GM12875 (cell line): ENCODE results near the gene ATP10D.
"Not testable (repeated sequence)": the region's sequence is repeated elsewhere in the genome, so short reads cannot be mapped to it uniquely, and the experiment has no call there.

Source experiments
- H3K4me3 ChIP-seq: one replicate; pipeline ENCODE4 v1.5.1; 2011; ENCODE audit warnings: low read depth, low read length, control low read depth
- CTCF ChIP-seq: IDR thresholded peaks from 2 replicates; pipeline ENCODE4 v1.5.1; 2011; ENCODE audit warnings: low read depth, mild to moderate bottlenecking, control low read depth, inconsistent platforms, low read length, moderate library complexity, borderline replicate concordance; ENCODE audit not compliant: insufficient read depth

The ATP10D gene

GRCh38 chr4:47543331-47543730, 58.3 kb downstream of the ATP10D start:
- H3K4me3 ChIP-seq = no peak overlapping the region
- no peak for TF ChIP-seq CTCF

- H3K4me3 ChIP-seq = not testable (repeated sequence)
Measured at GRCh38 chr4:47550357-47550756, 65.3 kb downstream of the ATP10D start.

GRCh38 chr4:47550899-47551548, 65.9 kb downstream of the ATP10D start:
- no peak for TF ChIP-seq CTCF

GRCh38 chr4:47551682-47552081, 66.6 kb downstream of the ATP10D start:
- no peak for TF ChIP-seq CTCF
- H3K4me3 ChIP-seq = no peak overlapping the region

More at GRCh38 chr4:47550899-47551548, 65.9 kb downstream of the ATP10D start:
- H3K4me3 ChIP-seq = no peak overlapping the region

- no peak for TF ChIP-seq CTCF
- no peak overlapping the region for H3K4me3 ChIP-seq
Measured at GRCh38 chr4:47553329-47554125, 68.5 kb downstream of the ATP10D start.

GRCh38 chr4:47555920-47556319, 70.8 kb downstream of the ATP10D start:
- H3K4me3 ChIP-seq = not testable (repeated sequence)

GRCh38 chr4:47557255-47557654, 72.2 kb downstream of the ATP10D start:
- no peak for TF ChIP-seq CTCF
- H3K4me3 ChIP-seq = no peak overlapping the region

GRCh38 chr4:47560682-47561081, 75.6 kb downstream of the ATP10D start:
- no peak for TF ChIP-seq CTCF
- no peak overlapping the region for H3K4me3 ChIP-seq
